ENCODE results near the gene RNLS. TPM values are rescaled to one million over a fixed set of nuclear protein-coding genes. Genes with fewer than 3 reads are reported as not detected.
A peak's percentile ranks its signal among the peaks of the same experiment; 100 is the strongest.

The RNLS gene
- total RNA-seq, 1 experiment from 2014 or later = 8.7 TPM

GRCh38 chr10:88507404-88507803 is 75.7 kb downstream of the RNLS start:
- ChIA-PET CTCF (no interaction called here), POLR2A (no interaction called here)
- DNase-seq (ENCODE audit: low spot score) = no peak
- Mint-ChIP-seq H3K36me3 (peaks cover 2% of the 10 kb centered on the region; the same call in 1 of the 2 replicates), H3K9me3 (peaks cover 6% of the 10 kb centered on the region), H3K4me1 (peaks cover 28% of the 10 kb centered on the region), H3K27me3 (ENCODE audit: low read depth) (peaks cover 20% of the 10 kb centered on the region), H3K4me3 (no peak overlapping the region), H3K27ac (no peak overlapping the region)
- TF ChIP-seq ZNF263 (CRISPR knock-in tag; IDR thresholded peaks at IDR 0.05; ENCODE audit: low read depth) = no peak
- TF ChIP-seq ELF4 (CRISPR knock-in tag; IDR thresholded peaks at IDR 0.05; ENCODE audit: low read depth) = no peak
- TF ChIP-seq SOX15 (CRISPR knock-in tag; IDR thresholded peaks at IDR 0.05) = no peak
- no peak for TF ChIP-seq EMX1 (CRISPR knock-in tag; IDR thresholded peaks at IDR 0.05)
- TF ChIP-seq MXD4 (CRISPR knock-in tag; IDR thresholded peaks at IDR 0.05; ENCODE audit: borderline replicate concordance) = no peak
- no peak for TF ChIP-seq TEAD1 (CRISPR knock-in tag; IDR thresholded peaks at IDR 0.05)
- TF ChIP-seq SMAD3 (CRISPR knock-in tag; IDR thresholded peaks at IDR 0.05; ENCODE audit: borderline replicate concordance) = no peak
- no peak for TF ChIP-seq FOXJ3 (CRISPR knock-in tag; IDR thresholded peaks at IDR 0.05; ENCODE audit: borderline replicate concordance)
- TF ChIP-seq ATF6 (CRISPR knock-in tag; IDR thresholded peaks at IDR 0.05) = no peak
- TF ChIP-seq IRF2 (CRISPR knock-in tag; IDR thresholded peaks at IDR 0.05; ENCODE audit: borderline replicate concordance, low read depth) = no peak
- TF ChIP-seq ZNF425 (CRISPR knock-in tag; conservative IDR thresholded peaks at IDR 0.05) = no peak
- TF ChIP-seq ATF3 (CRISPR knock-in tag; conservative IDR thresholded peaks at IDR 0.05) = no peak
- no peak for TF ChIP-seq CREB1 (CRISPR knock-in tag; IDR thresholded peaks at IDR 0.05)
- TF ChIP-seq, protein P1, sequence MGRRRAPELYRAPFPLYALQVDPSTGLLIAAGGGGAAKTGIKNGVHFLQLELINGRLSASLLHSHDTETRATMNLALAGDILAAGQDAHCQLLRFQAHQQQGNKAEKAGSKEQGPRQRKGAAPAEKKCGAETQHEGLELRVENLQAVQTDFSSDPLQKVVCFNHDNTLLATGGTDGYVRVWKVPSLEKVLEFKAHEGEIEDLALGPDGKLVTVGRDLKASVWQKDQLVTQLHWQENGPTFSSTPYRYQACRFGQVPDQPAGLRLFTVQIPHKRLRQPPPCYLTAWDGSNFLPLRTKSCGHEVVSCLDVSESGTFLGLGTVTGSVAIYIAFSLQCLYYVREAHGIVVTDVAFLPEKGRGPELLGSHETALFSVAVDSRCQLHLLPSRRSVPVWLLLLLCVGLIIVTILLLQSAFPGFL (CRISPR knock-in tag; IDR thresholded peaks at IDR 0.05; ENCODE audit: borderline replicate concordance) = no peak
- TF ChIP-seq OVOL2 (CRISPR knock-in tag; IDR thresholded peaks at IDR 0.05; ENCODE audit: borderline replicate concordance) = no peak
- ATAC-seq = no peak

DNA sequence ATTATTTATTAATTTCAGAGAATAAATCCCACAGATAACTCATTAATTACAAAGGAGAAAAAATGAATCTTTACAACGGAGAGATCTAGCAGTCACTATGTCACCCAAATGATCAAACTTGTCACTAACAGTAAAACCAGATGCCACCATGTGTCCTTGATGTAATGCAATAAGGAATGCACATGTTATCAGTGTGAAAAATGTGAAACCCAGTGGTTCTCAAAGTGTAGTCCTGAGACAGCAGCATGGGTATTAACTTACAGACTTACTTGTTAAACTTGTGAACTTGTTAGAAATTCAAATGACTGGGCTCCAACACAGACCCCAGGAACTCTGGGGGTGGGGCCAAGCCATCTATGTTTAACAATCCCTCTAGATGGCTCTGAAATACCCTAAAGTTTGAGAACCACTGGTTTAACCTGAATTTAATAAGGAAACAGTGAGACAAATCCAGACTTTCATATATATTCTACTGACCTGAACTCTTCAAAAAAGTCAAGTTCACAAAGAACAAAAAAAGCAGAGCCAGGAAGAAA is 77.4 kb downstream of the RNLS start:
- ChIA-PET CTCF (no interaction called here), POLR2A (no interaction called here)
- peaks cover 33% of the 10 kb centered on the region for H3K4me1 Mint-ChIP-seq
- TF ChIP-seq CREB1 (CRISPR knock-in tag; IDR thresholded peaks at IDR 0.05) (no peak), IRF1 (CRISPR knock-in tag; IDR thresholded peaks at IDR 0.05) (no peak), ELF4 (CRISPR knock-in tag; IDR thresholded peaks at IDR 0.05; ENCODE audit: low read depth) (no peak)
- TF ChIP-seq, protein P2, sequence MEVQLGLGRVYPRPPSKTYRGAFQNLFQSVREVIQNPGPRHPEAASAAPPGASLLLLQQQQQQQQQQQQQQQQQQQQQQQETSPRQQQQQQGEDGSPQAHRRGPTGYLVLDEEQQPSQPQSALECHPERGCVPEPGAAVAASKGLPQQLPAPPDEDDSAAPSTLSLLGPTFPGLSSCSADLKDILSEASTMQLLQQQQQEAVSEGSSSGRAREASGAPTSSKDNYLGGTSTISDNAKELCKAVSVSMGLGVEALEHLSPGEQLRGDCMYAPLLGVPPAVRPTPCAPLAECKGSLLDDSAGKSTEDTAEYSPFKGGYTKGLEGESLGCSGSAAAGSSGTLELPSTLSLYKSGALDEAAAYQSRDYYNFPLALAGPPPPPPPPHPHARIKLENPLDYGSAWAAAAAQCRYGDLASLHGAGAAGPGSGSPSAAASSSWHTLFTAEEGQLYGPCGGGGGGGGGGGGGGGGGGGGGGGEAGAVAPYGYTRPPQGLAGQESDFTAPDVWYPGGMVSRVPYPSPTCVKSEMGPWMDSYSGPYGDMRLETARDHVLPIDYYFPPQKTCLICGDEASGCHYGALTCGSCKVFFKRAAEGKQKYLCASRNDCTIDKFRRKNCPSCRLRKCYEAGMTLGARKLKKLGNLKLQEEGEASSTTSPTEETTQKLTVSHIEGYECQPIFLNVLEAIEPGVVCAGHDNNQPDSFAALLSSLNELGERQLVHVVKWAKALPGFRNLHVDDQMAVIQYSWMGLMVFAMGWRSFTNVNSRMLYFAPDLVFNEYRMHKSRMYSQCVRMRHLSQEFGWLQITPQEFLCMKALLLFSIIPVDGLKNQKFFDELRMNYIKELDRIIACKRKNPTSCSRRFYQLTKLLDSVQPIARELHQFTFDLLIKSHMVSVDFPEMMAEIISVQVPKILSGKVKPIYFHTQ (CRISPR knock-in tag; IDR thresholded peaks at IDR 0.05) = no peak
- TF ChIP-seq, protein P3, sequence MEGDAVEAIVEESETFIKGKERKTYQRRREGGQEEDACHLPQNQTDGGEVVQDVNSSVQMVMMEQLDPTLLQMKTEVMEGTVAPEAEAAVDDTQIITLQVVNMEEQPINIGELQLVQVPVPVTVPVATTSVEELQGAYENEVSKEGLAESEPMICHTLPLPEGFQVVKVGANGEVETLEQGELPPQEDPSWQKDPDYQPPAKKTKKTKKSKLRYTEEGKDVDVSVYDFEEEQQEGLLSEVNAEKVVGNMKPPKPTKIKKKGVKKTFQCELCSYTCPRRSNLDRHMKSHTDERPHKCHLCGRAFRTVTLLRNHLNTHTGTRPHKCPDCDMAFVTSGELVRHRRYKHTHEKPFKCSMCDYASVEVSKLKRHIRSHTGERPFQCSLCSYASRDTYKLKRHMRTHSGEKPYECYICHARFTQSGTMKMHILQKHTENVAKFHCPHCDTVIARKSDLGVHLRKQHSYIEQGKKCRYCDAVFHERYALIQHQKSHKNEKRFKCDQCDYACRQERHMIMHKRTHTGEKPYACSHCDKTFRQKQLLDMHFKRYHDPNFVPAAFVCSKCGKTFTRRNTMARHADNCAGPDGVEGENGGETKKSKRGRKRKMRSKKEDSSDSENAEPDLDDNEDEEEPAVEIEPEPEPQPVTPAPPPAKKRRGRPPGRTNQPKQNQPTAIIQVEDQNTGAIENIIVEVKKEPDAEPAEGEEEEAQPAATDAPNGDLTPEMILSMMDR (IDR thresholded peaks at IDR 0.05) = no peak
- TF ChIP-seq, protein P4, sequence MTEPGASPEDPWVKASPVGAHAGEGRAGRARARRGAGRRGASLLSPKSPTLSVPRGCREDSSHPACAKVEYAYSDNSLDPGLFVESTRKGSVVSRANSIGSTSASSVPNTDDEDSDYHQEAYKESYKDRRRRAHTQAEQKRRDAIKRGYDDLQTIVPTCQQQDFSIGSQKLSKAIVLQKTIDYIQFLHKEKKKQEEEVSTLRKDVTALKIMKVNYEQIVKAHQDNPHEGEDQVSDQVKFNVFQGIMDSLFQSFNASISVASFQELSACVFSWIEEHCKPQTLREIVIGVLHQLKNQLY (CRISPR knock-in tag; IDR thresholded peaks at IDR 0.05) = no peak
- H3K4me3 Mint-ChIP-seq = no peak overlapping the region; the same call in 1 of the 2 replicates
- H3K27ac Mint-ChIP-seq = no peak overlapping the region
- H3K27me3 Mint-ChIP-seq (ENCODE audit: low read depth) = peaks cover 20% of the 10 kb centered on the region
- H3K36me3 Mint-ChIP-seq = peaks cover 2% of the 10 kb centered on the region; the same call in 1 of the 2 replicates
- peaks cover 8% of the 10 kb centered on the region for H3K9me3 Mint-ChIP-seq
- DNase-seq (ENCODE audit: low spot score) = peak; percentile 39
- ATAC-seq = peak; percentile 94

Data from WTC11 (cell line).